ENCODE results near the gene CCDC107. TPM values are rescaled to one million over a fixed set of nuclear protein-coding genes. Genes with fewer than 3 reads are reported as not detected.

The CCDC107 gene
- total RNA-seq, 1 donor from 2014 or later = 52.2 TPM

DNA sequence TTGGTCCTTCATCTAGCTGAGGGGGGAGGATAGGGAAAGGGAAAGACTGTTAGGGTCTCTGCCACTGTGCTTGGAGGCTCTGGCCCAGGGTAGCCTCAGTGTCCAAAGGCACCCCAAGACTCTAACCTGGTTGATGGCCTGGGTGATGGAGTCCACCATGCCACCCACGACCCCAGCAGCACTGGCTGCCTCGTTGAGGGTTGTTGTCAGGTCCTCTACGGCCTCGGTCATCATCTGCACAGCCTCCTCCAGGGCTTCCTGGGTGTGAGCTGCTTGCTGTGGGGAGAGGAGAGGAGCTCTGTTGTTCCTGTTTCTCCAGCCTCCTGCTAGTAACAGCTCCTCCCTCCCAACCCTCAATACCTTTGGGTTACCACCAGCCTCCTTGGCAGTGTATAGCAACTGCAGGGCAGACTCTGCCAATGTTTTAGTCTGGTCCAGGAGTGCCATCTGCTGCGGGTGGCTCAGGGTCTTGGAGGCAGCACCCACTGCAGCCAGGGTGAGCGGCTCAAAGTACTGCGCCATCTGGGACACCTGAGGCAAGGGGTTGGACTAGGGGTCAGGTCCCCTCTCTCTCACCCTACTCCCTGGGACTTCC is 47.8 kb downstream of the CCDC107 start:
- no peak for DNase-seq (ENCODE audit: low spot score)
- H3K27me3 Mint-ChIP-seq (ENCODE audit: low read depth) = no peaks in the 10 kb centered on the region

DNA sequence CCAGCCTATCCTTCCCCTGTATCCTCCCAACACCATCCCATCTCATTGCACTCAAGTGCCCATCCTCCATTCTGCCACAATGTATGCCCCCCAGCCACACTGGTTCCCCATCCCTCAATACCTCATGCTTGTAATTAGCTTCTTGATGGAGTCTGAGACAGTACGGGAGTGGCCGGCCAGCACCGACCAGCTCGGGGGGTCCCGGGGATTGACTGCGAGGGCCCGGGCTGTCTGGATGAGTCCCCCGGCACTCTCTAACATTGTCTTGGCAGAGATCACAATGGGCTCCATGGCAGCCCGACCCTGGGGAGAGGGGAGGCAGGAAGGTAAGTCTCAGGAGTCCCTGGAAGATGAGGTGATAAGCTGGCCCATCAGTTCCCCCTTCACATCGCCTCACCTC is 48.9 kb downstream of the CCDC107 start:
- Mint-ChIP-seq H3K27ac (ENCODE audit: unreplicated experiment) (peak overlapping the region; percentile 75), H3K4me1 (ENCODE audit: low read depth) (no peaks in the 10 kb centered on the region), H3K9me3 (ENCODE audit: low read depth) (no peaks in the 10 kb centered on the region), H3K36me3 (ENCODE audit: low read depth) (peaks cover 71% of the 10 kb centered on the region), H3K4me3 (ENCODE audit: unreplicated experiment) (no peak overlapping the region), H3K27me3 (ENCODE audit: low read depth) (no peaks in the 10 kb centered on the region)
- TF ChIP-seq, protein P1, sequence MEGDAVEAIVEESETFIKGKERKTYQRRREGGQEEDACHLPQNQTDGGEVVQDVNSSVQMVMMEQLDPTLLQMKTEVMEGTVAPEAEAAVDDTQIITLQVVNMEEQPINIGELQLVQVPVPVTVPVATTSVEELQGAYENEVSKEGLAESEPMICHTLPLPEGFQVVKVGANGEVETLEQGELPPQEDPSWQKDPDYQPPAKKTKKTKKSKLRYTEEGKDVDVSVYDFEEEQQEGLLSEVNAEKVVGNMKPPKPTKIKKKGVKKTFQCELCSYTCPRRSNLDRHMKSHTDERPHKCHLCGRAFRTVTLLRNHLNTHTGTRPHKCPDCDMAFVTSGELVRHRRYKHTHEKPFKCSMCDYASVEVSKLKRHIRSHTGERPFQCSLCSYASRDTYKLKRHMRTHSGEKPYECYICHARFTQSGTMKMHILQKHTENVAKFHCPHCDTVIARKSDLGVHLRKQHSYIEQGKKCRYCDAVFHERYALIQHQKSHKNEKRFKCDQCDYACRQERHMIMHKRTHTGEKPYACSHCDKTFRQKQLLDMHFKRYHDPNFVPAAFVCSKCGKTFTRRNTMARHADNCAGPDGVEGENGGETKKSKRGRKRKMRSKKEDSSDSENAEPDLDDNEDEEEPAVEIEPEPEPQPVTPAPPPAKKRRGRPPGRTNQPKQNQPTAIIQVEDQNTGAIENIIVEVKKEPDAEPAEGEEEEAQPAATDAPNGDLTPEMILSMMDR (IDR thresholded peaks at IDR 0.05) = no peak
- no peak for DNase-seq (ENCODE audit: low spot score)

More for the DNA sequence above, 47.8 kb downstream of the CCDC107 start:
- peaks cover 65% of the 10 kb centered on the region for H3K36me3 Mint-ChIP-seq (ENCODE audit: low read depth)
- no peak overlapping the region for H3K4me3 Mint-ChIP-seq (ENCODE audit: unreplicated experiment)
- no peaks in the 10 kb centered on the region for H3K9me3 Mint-ChIP-seq (ENCODE audit: low read depth)
- H3K27ac Mint-ChIP-seq (ENCODE audit: unreplicated experiment) = no peak overlapping the region
- no peaks in the 10 kb centered on the region for H3K4me1 Mint-ChIP-seq (ENCODE audit: low read depth)
- TF ChIP-seq, protein P1 (IDR thresholded peaks at IDR 0.05) = no peak

GRCh38 chr9:35708146-35708545 is 50.1 kb downstream of the CCDC107 start:
- no peaks in the 10 kb centered on the region for H3K27me3 Mint-ChIP-seq (ENCODE audit: low read depth)
- H3K27ac Mint-ChIP-seq (ENCODE audit: unreplicated experiment) = peak overlapping the region; percentile 64
- H3K4me3 Mint-ChIP-seq (ENCODE audit: unreplicated experiment) = no peak overlapping the region
- TF ChIP-seq, protein P1 (IDR thresholded peaks at IDR 0.05) = no peak
- peaks cover 71% of the 10 kb centered on the region for H3K36me3 Mint-ChIP-seq (ENCODE audit: low read depth)
- no peaks in the 10 kb centered on the region for H3K9me3 Mint-ChIP-seq (ENCODE audit: low read depth)
- H3K4me1 Mint-ChIP-seq (ENCODE audit: low read depth) = no peaks in the 10 kb centered on the region
- DNase-seq (ENCODE audit: low spot score) = no peak

- Mint-ChIP-seq H3K27me3 (ENCODE audit: low read depth) (no peaks in the 10 kb centered on the region), H3K27ac (ENCODE audit: unreplicated experiment) (no peak overlapping the region), H3K9me3 (ENCODE audit: low read depth) (no peaks in the 10 kb centered on the region), H3K4me1 (ENCODE audit: low read depth) (no peaks in the 10 kb centered on the region), H3K36me3 (ENCODE audit: low read depth) (peaks cover 67% of the 10 kb centered on the region), H3K4me3 (ENCODE audit: unreplicated experiment) (no peak overlapping the region)
- DNase-seq (ENCODE audit: low spot score) = no peak
- TF ChIP-seq, protein P1 (IDR thresholded peaks at IDR 0.05) = no peak
Measured at GRCh38 chr9:35710818-35711500, 52.9 kb downstream of the CCDC107 start.

Small RNA genes lying within 50 kb of the gene (microRNA-seq; reads per million reads assigned to microRNA genes)
- 3.3 reads per million for gene MIR6852 (ENCODE audit: borderline number of aligned reads)

Other genes starting within 250 kb of the CCDC107 start
- 96.3 to 135 TPM (median 107 TPM) in 3 replicates for gene RUSC2, start 168.2 kb upstream of the CCDC107 start, total RNA-seq
- gene TESK1, start 53.0 kb upstream of the CCDC107 start, total RNA-seq = 50.7 to 54.7 TPM (median 54.3 TPM) in 3 replicates
- gene CD72, start 39.9 kb upstream of the CCDC107 start, total RNA-seq = 0.51 to 1.1 TPM (median 1.1 TPM) in 3 replicates
- gene SIT1, start 7.4 kb upstream of the CCDC107 start, total RNA-seq = not detected in 3 replicates
- 11,782 to 13,339 TPM (median 12,386 TPM) in 3 replicates for gene RMRP, start 273 bp upstream of the CCDC107 start, total RNA-seq
- 0.79 to 2.3 TPM (median 0.85 TPM) in 3 replicates for gene ARHGEF39, start 6.9 kb downstream of the CCDC107 start, total RNA-seq
- gene CA9, start 15.6 kb downstream of the CCDC107 start, total RNA-seq = 2.9 to 3.6 TPM in 2 of 3 replicates, not detected in the other
- gene TPM2, start 31.6 kb downstream of the CCDC107 start, total RNA-seq = 498 to 2,023 TPM (median 2,016 TPM) in 3 replicates
- gene TLN1, start 73.9 kb downstream of the CCDC107 start, total RNA-seq = 490 to 684 TPM (median 655 TPM) in 3 replicates
- 55.5 to 63.4 TPM (median 56.7 TPM) in 3 replicates for gene CREB3, start 74.4 kb downstream of the CCDC107 start, total RNA-seq
- 50.9 to 52.1 TPM (median 51.6 TPM) in 3 replicates for gene GBA2, start 90.9 kb downstream of the CCDC107 start, total RNA-seq
- gene RGP1, start 91.0 kb downstream of the CCDC107 start, total RNA-seq = 27.7 to 28.6 TPM (median 27.9 TPM) in 3 replicates
- not detected in 3 replicates for gene MSMP, start 96.0 kb downstream of the CCDC107 start, total RNA-seq
- 38.3 to 46.2 TPM (median 40.2 TPM) in 3 replicates for gene NPR2, start 133.3 kb downstream of the CCDC107 start, total RNA-seq
- 0.30 to 3.3 TPM (median 0.82 TPM) in 3 replicates for gene SPAG8, start 154.0 kb downstream of the CCDC107 start, total RNA-seq
- gene HINT2, start 156.8 kb downstream of the CCDC107 start, total RNA-seq = 30.3 to 32.8 TPM (median 32.0 TPM) in 3 replicates
- gene FAM221B, start 170.4 kb downstream of the CCDC107 start, total RNA-seq = not detected in 3 replicates
- gene TMEM8B, start 170.9 kb downstream of the CCDC107 start, total RNA-seq = 17.4 to 18.2 TPM (median 18.1 TPM) in 3 replicates
- not detected in 3 replicates for gene OR13J1, start 212.1 kb downstream of the CCDC107 start, total RNA-seq
- 7.2 to 16.6 TPM (median 7.8 TPM) in 3 replicates for gene HRCT1, start 247.9 kb downstream of the CCDC107 start, total RNA-seq